Activated T-cell treated with anti-CD3 and anti-CD28 coated beads, Interleukin-2, amount 50 U/mL, for 48 hours (primary cell): ENCODE measurements around the gene TRIP4.
"Not testable (repeated sequence)": the region's sequence is repeated elsewhere in the genome, so short reads cannot be mapped to it uniquely, and the experiment has no call there.

ENCODE experiments used
- DNase-seq, 2 experiments: peaks; one replicate each; pipeline ENCODE4 v3.0.0-alpha.2; 2020

TRIP4 gene

GRCh38 chr15:64381000-64381751 lies 6.5 kb upstream of the TRIP4 start, which contains the start of gene PCLAF:
Gene PCLAF (minus strand): TSS chr15:64381441. CDS start chr15:64381371, 70 bp downstream.
- DNase-seq = peak; percentile 96 to 97

GRCh38 chr15:64383760-64384159 lies 3.9 kb upstream of the TRIP4 start:
- DNase-seq = no peak

GRCh38 chr15:64386291-64386690 lies 1.3 kb upstream of the TRIP4 start:
- DNase-seq = no peak

- DNase-seq = no peak
Observed at GRCh38 chr15:64389036-64389435, 1.4 kb downstream of the TRIP4 start.

GRCh38 chr15:64392471-64392870 lies 4.8 kb downstream of the TRIP4 start:
- DNase-seq = not testable (repeated sequence)

GRCh38 chr15:64396789-64397188 lies 9.2 kb downstream of the TRIP4 start:
- no peak for DNase-seq

GRCh38 chr15:64398575-64398974 lies 10.9 kb downstream of the TRIP4 start:
- no peak for DNase-seq

GRCh38 chr15:64400583-64400982 lies 12.9 kb downstream of the TRIP4 start:
- DNase-seq = no peak

GRCh38 chr15:64412216-64412615 lies 24.6 kb downstream of the TRIP4 start:
- no peak for DNase-seq

GRCh38 chr15:64422697-64423096 lies 35.1 kb downstream of the TRIP4 start:
- no peak for DNase-seq

GRCh38 chr15:64423970-64424369 lies 36.3 kb downstream of the TRIP4 start:
- no peak for DNase-seq

GRCh38 chr15:64425221-64425620 lies 37.6 kb downstream of the TRIP4 start:
- no peak for DNase-seq

- DNase-seq = no peak
Observed at GRCh38 chr15:64426845-64427465, 39.3 kb downstream of the TRIP4 start.

GRCh38 chr15:64429448-64429847 lies 41.8 kb downstream of the TRIP4 start:
- no peak for DNase-seq

GRCh38 chr15:64430000-64430735 lies 42.5 kb downstream of the TRIP4 start:
- no peak for DNase-seq

GRCh38 chr15:64437982-64438381 lies 50.3 kb downstream of the TRIP4 start:
- DNase-seq = no peak

GRCh38 chr15:64438653-64439447 lies 51.2 kb downstream of the TRIP4 start:
- no peak for DNase-seq

- no peak for DNase-seq
Observed at GRCh38 chr15:64441852-64442251, 54.2 kb downstream of the TRIP4 start.

GRCh38 chr15:64443016-64443415 lies 55.4 kb downstream of the TRIP4 start:
- no peak for DNase-seq

- no peak for DNase-seq
Observed at GRCh38 chr15:64443747-64444621, 56.3 kb downstream of the TRIP4 start.

GRCh38 chr15:64444836-64445235 lies 57.2 kb downstream of the TRIP4 start:
- no peak for DNase-seq
